Glutamatergic neuron (in vitro differentiated cells): ENCODE results near the gene CDH4. TPM values are rescaled to one million over a fixed set of nuclear protein-coding genes. Genes with fewer than 3 reads are reported as not detected.

ENCODE experiments used
- DNase-seq: peaks from one replicate; pipeline ENCODE4 v3.0.0; 2022
- H3K27ac Mint-ChIP-seq: one replicate; pipeline ENCODE4 v1.8.0; 2020; ENCODE audit warnings: mild to moderate bottlenecking, mixed read lengths, inconsistent platforms; ENCODE audit not compliant: unreplicated experiment
- H3K27me3 Mint-ChIP-seq: one replicate; pipeline ENCODE4 v1.8.0; 2020; ENCODE audit warnings: mild to moderate bottlenecking, moderate library complexity, mixed read lengths, inconsistent platforms; ENCODE audit not compliant: unreplicated experiment
- H3K36me3 Mint-ChIP-seq: one replicate; pipeline ENCODE4 v1.8.0; 2020; ENCODE audit warnings: mild to moderate bottlenecking, mixed read lengths, inconsistent platforms; ENCODE audit not compliant: unreplicated experiment
- H3K4me1 Mint-ChIP-seq: one replicate; pipeline ENCODE4 v1.8.0; 2020; ENCODE audit warnings: mild to moderate bottlenecking, low read depth, mixed read lengths, inconsistent platforms; ENCODE audit not compliant: unreplicated experiment
- H3K4me3 Mint-ChIP-seq: one replicate; pipeline ENCODE4 v1.8.0; 2020; ENCODE audit warnings: mild to moderate bottlenecking, mixed read lengths, inconsistent platforms; ENCODE audit not compliant: unreplicated experiment
- H3K9me3 Mint-ChIP-seq: one replicate; pipeline ENCODE4 v1.8.0; 2020; ENCODE audit warnings: mild to moderate bottlenecking, moderate library complexity, mixed read lengths, inconsistent platforms; ENCODE audit not compliant: unreplicated experiment
- total RNA-seq: library from RNA; stranded (reverse); fragmentation: NEBNext Ultra II Directional; extraction: Animal tissue kit (Norgen Biotek cat#: 25700); gene quantifications from one replicate; pipeline ENCODE4 v1.2.1, GENCODE V29; 2021; ENCODE audit not compliant: unreplicated experiment
- TF ChIP-seq, protein P1 (sequence below): fragments of 200-600 bp; sonication (generic); IDR thresholded peaks from one replicate; pipeline ENCODE4 v1.5.0; 2021; ENCODE audit not compliant: partially characterized antibody, unreplicated experiment

The CDH4 gene
- total RNA-seq, 1 donor from 2014 or later = 1.2 TPM

DNA sequence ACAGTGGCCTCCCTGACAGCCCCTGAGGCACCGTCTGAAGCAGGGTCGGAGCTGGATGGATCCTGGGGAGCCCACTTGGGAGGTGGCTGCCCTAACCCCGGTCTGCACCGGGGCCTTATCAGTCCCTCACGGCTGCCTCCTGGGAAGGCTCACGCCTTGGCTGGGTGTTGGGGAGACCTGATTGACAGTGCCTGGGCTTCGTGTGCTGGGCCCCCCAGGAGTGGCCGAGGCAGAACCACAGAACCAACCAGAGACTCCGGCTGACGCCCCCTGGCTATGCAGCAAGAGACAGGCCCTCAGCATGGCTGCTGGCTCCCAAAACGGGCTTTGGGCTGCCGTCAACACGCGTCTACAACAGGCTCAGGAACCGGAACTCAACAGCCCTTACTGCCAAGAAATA lies 594.0 kb downstream of the CDH4 start:
- peaks cover 6% of the 10 kb centered on the region for H3K9me3 Mint-ChIP-seq
- H3K36me3 Mint-ChIP-seq = peaks cover 10% of the 10 kb centered on the region
- no peak for DNase-seq
- H3K27ac Mint-ChIP-seq = no peak overlapping the region
- TF ChIP-seq, protein P1, sequence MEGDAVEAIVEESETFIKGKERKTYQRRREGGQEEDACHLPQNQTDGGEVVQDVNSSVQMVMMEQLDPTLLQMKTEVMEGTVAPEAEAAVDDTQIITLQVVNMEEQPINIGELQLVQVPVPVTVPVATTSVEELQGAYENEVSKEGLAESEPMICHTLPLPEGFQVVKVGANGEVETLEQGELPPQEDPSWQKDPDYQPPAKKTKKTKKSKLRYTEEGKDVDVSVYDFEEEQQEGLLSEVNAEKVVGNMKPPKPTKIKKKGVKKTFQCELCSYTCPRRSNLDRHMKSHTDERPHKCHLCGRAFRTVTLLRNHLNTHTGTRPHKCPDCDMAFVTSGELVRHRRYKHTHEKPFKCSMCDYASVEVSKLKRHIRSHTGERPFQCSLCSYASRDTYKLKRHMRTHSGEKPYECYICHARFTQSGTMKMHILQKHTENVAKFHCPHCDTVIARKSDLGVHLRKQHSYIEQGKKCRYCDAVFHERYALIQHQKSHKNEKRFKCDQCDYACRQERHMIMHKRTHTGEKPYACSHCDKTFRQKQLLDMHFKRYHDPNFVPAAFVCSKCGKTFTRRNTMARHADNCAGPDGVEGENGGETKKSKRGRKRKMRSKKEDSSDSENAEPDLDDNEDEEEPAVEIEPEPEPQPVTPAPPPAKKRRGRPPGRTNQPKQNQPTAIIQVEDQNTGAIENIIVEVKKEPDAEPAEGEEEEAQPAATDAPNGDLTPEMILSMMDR = no peak
- peaks cover 2% of the 10 kb centered on the region for H3K4me1 Mint-ChIP-seq
- H3K27me3 Mint-ChIP-seq = peaks cover 11% of the 10 kb centered on the region
- no peak overlapping the region for H3K4me3 Mint-ChIP-seq

DNA sequence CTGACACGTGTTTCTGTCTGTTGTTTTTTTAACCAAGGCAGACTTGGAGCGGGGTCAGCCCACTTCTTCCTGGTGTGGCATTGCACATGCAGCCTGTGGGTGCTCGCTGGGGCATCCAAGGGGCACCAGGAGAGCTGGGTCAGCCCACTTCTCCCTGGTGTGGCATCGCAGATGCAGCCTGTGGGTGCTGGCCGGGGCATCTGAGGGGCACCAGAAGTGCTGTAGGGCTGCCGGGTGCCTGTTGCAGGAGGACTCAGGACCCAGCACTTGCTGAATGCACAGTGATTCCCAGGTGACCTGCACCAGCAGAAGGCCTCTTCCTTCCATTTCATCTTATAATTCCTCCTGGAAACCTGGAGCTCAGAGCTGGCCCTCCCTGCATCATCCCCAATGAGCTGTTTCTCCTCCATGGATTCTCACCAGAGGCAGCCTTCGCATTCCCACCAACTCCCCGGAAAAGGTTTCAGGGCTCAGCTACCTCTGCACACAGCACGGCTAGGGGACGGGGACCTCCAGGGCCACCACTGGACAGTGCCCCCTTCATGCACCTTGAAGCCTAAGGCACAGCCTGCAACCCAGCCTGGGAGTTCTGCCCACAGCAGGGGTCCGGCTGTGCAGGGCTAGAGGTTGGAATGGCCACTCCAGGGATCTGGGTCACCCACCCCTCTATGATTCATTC lies 594.8 kb downstream of the CDH4 start:
- H3K27me3 Mint-ChIP-seq = peaks cover 11% of the 10 kb centered on the region
- no peak overlapping the region for H3K27ac Mint-ChIP-seq
- no peak for DNase-seq
- peaks cover 10% of the 10 kb centered on the region for H3K36me3 Mint-ChIP-seq
- TF ChIP-seq, protein P1 = no peak
- peaks cover 2% of the 10 kb centered on the region for H3K4me1 Mint-ChIP-seq
- H3K4me3 Mint-ChIP-seq = no peak overlapping the region
- H3K9me3 Mint-ChIP-seq = peaks cover 6% of the 10 kb centered on the region

DNA sequence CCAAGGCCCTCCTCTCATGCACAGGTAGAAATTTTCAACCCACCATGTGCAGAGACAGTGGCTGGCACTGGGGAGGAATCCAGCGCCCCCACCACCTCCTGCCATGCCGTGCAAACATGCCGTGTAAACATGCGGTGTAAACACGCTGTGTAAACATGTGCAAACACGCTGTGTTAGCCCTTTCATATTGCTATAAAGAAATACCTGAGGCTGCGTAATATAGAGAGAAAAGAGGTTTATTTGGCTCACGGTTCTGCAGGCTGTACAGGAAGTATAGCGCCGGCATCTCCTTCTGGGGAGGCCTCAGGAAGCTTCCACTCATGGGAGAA lies 595.3 kb downstream of the CDH4 start:
- H3K27me3 Mint-ChIP-seq = peaks cover 11% of the 10 kb centered on the region
- H3K36me3 Mint-ChIP-seq = peaks cover 10% of the 10 kb centered on the region
- H3K9me3 Mint-ChIP-seq = peaks cover 6% of the 10 kb centered on the region
- H3K4me1 Mint-ChIP-seq = peaks cover 2% of the 10 kb centered on the region
- no peak overlapping the region for H3K4me3 Mint-ChIP-seq
- no peak overlapping the region for H3K27ac Mint-ChIP-seq
- DNase-seq = no peak
- TF ChIP-seq, protein P1 = no peak

DNA sequence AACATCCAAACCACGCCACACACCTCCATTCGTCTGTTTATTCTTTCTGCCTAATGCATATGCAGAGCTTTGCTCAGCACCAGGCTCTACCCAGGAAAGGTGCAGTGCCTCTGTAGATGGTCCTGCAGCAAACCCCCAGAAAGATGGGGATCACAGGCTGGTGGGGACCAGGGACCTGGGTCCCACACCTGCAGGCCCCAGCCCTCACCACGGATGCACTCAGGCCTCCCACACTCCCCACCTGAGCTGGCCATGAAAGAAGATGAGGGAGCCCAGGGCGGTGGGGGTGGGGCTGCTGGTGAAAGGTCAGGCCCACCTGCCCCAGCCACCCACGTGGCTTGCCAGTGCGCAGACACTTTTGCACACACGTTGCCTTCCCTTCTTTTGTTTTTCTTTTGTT lies 595.9 kb downstream of the CDH4 start:
- Mint-ChIP-seq H3K27ac (no peak overlapping the region), H3K4me1 (peaks cover 2% of the 10 kb centered on the region), H3K4me3 (no peak overlapping the region), H3K27me3 (peaks cover 11% of the 10 kb centered on the region), H3K36me3 (peaks cover 10% of the 10 kb centered on the region), H3K9me3 (peaks cover 6% of the 10 kb centered on the region)
- TF ChIP-seq, protein P1 = no peak
- DNase-seq = no peak

DNA sequence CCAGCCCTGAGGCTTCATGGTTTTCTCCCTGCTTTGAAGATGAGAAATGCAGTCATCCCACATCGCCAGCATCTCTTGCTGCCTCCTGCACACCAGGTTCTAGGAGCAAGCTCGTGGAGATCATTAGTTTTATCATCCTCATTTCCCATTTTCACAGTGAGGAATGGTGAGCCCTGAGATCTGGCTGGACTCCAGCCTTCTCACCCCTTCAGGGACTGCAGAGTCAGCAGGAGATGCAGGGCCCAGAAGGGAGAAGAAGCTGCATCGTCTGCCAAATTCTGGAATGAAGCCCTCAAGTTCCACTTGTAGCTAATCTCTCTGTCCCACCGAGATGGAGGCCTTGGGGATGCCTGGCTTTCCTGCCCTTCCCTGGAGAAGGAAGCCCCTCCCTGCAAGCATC lies 596.8 kb downstream of the CDH4 start:
- no peak for DNase-seq
- Mint-ChIP-seq H3K4me3 (no peak overlapping the region), H3K27ac (no peak overlapping the region), H3K4me1 (peaks cover 2% of the 10 kb centered on the region), H3K9me3 (peaks cover 6% of the 10 kb centered on the region), H3K36me3 (peaks cover 10% of the 10 kb centered on the region), H3K27me3 (peaks cover 9% of the 10 kb centered on the region)
- TF ChIP-seq, protein P1 = no peak
